Measurements from ENCODE around the gene SLC39A11. TPM values are rescaled to one million over a fixed set of nuclear protein-coding genes. Genes with fewer than 3 reads are reported as not detected.
A peak's percentile ranks its signal among the peaks of the same experiment; 100 is the strongest.

The SLC39A11 gene
- total RNA-seq, 1 donor from 2014 or later = 23.2 TPM

DNA sequence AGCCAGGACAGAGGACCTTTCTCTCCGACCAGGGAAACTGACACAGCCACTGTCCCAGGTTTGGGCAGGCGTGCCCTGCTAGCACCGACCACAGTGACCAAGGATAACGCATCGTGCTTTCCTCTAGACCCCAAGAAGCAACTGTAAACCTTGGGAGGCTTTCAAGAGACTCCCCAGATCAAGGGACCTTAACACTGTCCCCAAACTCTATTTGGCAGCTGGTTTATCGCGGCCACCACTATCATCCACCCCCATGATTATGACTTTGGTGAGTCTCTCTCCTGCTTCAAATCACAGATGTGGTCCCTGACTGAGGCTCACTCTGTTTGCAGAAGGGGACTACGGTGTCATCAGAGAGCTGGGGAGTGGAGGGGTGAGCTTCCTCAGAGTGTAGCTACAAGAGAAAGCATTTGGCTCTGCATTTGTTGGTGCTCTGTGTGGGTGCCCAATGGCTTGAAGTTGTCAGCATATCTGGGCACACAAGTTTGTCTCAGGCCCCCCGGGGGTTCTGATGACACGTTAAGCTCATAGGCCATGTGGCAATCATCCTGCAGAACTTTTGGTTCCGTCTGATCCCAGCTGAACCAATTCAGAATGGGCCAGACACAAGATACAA is 408.0 kb downstream of the SLC39A11 start:
- Mint-ChIP-seq H3K4me1 (ENCODE audit: unreplicated experiment) (peaks cover 33% of the 10 kb centered on the region), H3K27ac (peak overlapping the region; percentile 83), H3K27me3 (no peaks in the 10 kb centered on the region), H3K36me3 (peaks cover 5% of the 10 kb centered on the region), H3K4me3 (peak overlapping the region; percentile 63), H3K9me3 (peaks cover 18% of the 10 kb centered on the region)
- TF ChIP-seq, protein P1, sequence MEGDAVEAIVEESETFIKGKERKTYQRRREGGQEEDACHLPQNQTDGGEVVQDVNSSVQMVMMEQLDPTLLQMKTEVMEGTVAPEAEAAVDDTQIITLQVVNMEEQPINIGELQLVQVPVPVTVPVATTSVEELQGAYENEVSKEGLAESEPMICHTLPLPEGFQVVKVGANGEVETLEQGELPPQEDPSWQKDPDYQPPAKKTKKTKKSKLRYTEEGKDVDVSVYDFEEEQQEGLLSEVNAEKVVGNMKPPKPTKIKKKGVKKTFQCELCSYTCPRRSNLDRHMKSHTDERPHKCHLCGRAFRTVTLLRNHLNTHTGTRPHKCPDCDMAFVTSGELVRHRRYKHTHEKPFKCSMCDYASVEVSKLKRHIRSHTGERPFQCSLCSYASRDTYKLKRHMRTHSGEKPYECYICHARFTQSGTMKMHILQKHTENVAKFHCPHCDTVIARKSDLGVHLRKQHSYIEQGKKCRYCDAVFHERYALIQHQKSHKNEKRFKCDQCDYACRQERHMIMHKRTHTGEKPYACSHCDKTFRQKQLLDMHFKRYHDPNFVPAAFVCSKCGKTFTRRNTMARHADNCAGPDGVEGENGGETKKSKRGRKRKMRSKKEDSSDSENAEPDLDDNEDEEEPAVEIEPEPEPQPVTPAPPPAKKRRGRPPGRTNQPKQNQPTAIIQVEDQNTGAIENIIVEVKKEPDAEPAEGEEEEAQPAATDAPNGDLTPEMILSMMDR (conservative IDR thresholded peaks at IDR 0.05) = no peak
- no peak for DNase-seq (ENCODE audit: extremely low spot score, unreplicated experiment)

DNA sequence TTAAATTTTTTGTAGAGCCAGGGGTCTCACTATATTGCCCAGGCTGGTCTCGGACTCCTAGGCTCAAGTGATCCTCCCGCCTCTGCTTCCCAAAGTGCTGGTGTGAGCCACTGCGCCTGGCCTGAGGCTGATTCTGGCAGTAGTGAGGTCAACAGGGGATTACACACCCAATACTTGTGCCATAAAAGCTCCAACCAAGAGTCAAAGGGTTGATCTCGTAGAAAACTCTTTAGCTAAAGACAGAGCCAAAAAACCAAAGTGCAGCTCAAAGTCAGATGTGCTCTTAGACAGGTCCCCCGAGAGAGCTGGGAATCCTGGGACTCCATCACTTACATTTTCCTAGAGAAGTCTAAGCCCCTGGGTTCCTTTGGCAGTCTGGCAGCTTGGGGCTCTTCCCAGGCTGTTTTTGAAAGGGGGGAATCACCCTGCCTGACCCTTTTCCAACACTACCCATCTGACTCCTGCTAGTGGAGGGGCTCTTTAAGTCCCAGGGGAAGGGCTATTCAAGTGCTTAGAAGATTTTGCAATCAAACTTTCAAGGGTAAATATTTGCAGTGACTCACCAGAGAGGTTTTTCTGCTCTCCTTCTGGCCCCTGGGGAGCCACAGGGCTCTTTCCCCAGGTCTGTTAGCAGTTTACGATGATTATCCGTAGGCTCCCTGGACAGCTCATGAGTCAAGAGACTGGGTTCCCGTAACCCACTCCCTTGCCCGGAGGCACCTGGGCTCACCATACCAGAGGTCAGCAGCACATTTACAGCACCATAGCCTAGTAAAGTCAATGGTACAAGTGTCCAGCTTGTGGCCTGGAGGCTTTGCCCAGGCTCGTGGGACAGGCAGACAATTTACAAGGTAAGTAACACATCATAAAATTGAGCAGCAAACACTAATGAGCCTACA is 408.7 kb downstream of the SLC39A11 start:
- H3K27ac Mint-ChIP-seq = peak overlapping the region; percentile 83
- H3K4me1 Mint-ChIP-seq (ENCODE audit: unreplicated experiment) = peaks cover 33% of the 10 kb centered on the region
- TF ChIP-seq, protein P1 (conservative IDR thresholded peaks at IDR 0.05) = no peak
- peaks cover 18% of the 10 kb centered on the region for H3K9me3 Mint-ChIP-seq
- peaks cover 5% of the 10 kb centered on the region for H3K36me3 Mint-ChIP-seq
- no peak for DNase-seq (ENCODE audit: extremely low spot score, unreplicated experiment)
- H3K27me3 Mint-ChIP-seq = no peaks in the 10 kb centered on the region
- H3K4me3 Mint-ChIP-seq = peak overlapping the region; percentile 63

DNA sequence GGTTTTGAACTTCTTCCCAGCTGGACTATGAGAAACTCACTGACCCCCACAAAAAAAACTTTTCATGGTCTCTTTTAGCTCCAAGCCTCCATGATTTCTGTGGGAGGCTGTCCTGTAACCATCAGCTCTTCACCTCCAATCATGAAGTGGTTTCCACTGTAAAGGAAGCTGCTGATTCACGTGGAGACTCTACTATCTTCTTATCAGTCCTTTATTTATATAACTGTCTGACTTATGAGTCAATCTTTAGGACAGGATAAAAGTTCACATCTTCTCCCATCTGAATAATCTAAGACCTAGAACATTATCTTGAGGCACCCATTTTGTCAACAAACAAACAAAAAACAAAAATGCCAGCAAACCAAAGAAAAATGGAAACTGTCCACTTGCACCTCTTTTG is 409.9 kb downstream of the SLC39A11 start:
- TF ChIP-seq, protein P1 (conservative IDR thresholded peaks at IDR 0.05) = no peak
- H3K9me3 Mint-ChIP-seq = peaks cover 18% of the 10 kb centered on the region
- H3K4me1 Mint-ChIP-seq (ENCODE audit: unreplicated experiment) = peaks cover 27% of the 10 kb centered on the region
- no peak overlapping the region for H3K4me3 Mint-ChIP-seq
- H3K36me3 Mint-ChIP-seq = peaks cover 5% of the 10 kb centered on the region
- no peaks in the 10 kb centered on the region for H3K27me3 Mint-ChIP-seq
- DNase-seq (ENCODE audit: extremely low spot score, unreplicated experiment) = no peak
- peak overlapping the region; percentile 83 for H3K27ac Mint-ChIP-seq

DNA sequence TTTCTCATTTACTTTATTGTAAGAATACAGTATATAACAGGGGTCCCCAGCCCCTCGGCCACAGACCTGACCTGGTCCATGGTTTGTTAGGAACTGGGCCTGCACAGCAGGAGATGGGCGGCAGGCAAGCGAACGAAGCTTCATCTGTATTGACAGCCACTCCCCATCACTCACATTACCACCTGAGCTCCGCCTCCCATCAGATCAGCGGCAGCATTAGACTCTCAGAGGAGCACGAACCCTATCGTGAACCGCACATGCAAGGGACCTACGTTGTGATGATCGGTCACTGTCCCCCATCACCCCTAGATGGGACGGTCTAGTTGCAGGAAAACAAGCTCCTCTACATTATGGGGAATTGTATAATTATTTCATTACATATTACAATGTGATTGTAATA is 410.6 kb downstream of the SLC39A11 start:
- H3K4me3 Mint-ChIP-seq = no peak overlapping the region
- no peaks in the 10 kb centered on the region for H3K27me3 Mint-ChIP-seq
- H3K36me3 Mint-ChIP-seq = peaks cover 5% of the 10 kb centered on the region
- TF ChIP-seq, protein P1 (conservative IDR thresholded peaks at IDR 0.05) = no peak
- no peak for DNase-seq (ENCODE audit: extremely low spot score, unreplicated experiment)
- H3K9me3 Mint-ChIP-seq = peaks cover 18% of the 10 kb centered on the region
- peaks cover 25% of the 10 kb centered on the region for H3K4me1 Mint-ChIP-seq (ENCODE audit: unreplicated experiment)
- no peak overlapping the region for H3K27ac Mint-ChIP-seq

DNA sequence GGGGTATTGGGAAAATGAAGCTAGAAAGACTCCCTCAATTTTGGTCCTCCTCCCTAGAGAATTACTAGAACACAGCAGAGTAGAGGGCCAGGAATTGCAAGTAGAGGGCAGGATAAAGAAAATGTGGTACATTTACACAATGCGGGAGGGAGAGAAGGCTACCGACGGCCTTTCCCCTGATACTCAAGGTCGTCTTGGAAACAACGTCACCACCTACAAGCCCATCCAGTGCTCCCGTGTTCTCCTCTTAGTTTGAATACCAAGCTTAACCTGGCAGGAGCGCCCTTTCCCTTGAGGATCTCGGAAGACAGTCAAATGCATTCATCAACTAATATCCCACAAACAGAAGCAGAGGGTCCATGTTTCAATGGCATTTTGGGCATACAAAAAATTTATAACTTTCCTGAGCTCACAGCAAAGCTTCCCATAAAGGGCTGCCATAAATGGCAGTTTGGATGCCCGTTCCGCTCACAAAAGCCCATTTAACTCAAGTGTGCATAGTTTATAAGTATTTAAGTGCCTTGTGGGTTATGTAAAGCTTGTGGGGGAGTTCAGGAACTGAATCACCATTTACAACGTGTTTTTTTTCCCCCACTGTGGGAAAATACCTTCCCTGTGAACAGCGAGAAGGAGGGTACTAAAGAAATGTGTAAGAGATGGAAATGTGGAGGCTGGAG is 414.6 kb downstream of the SLC39A11 start:
- no peak overlapping the region for H3K27ac Mint-ChIP-seq
- no peaks in the 10 kb centered on the region for H3K4me1 Mint-ChIP-seq (ENCODE audit: unreplicated experiment)
- H3K36me3 Mint-ChIP-seq = peaks cover 9% of the 10 kb centered on the region
- no peak overlapping the region for H3K4me3 Mint-ChIP-seq
- H3K27me3 Mint-ChIP-seq = no peaks in the 10 kb centered on the region
- H3K9me3 Mint-ChIP-seq = peaks cover 19% of the 10 kb centered on the region
- no peak for DNase-seq (ENCODE audit: extremely low spot score, unreplicated experiment)
- TF ChIP-seq, protein P1 (conservative IDR thresholded peaks at IDR 0.05) = no peak

Data from type B pancreatic cell (in vitro differentiated cells).